GM21786 (cell line): ENCODE results near the gene LGR6.
"Not testable (repeated sequence)": the region's sequence is repeated elsewhere in the genome, so short reads cannot be mapped to it uniquely, and the experiment has no call there.

Experiments used
- ATAC-seq: cut with Tn5 transposase; IDR thresholded peaks from one replicate; pipeline ENCODE4 v1.9.1; 2021; ENCODE audit not compliant: unreplicated experiment

LGR6 gene

DNA sequence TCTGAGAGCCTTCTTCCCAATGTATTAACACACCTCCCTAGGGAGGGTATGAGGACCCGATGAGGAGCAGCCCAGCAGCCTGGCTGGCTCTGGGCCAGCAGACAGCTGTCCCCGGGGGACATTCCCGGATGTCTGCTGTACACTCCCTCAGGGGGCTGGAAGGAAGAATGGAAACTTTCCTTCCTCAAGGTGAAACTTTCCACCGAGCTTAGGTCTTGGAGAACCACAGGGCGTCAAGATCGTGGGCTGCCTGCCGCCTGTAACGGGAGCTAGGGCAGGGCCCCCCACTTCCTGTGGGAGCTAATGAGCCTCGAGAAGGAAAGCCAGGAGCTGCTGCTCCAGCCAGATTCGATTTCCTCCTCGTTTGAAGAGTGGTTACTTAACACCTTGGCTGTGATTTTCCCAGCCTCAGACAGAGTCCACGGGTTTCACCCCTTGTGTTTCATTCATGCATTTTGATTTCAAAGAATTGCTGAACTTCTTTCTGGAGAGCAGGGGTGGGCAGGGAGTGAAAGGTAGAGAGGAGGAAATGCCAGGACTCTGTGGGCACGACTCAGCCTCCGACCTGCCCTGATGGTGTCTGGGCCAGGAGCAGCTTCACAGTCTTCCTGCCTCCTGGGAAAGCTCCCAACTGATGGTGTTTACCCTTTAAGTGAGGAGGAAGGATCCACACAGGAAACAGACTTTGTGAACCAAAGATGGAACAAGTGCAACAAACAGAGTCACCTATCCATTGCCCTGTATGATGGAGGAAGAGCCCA is 118.5 kb downstream of the LGR6 start:
- no peak for ATAC-seq

DNA sequence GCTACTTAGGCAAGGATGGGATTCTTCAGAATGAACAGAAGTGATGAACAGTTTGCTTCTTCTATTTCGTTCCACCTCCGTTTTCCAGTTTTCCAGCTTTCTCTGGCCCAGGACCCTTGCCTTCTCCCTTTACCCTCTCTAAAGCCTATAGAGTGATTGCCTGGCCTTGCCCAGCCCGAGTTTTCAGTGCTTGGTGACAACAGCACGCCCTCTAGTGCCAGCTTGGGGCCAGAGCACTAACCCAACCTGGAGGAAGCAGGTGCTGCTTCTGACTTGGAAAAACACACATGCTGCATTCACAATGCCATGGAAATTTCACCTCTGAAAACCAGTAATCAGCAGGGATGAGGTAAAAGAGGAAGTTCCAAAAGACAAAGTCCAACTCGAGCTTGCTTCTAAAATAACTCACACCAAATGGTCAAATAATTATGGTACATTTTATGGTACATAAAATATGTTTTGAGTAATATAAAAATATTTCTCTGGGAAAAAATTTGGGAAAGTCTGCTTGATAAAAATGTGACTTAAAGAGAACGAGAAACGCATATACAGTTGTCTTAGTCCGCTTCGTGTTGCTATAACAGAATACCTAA is 122.1 kb downstream of the LGR6 start:
- peak; percentile 58 for ATAC-seq

GRCh38 chr1:202316186-202316585 is 122.6 kb downstream of the LGR6 start:
- ATAC-seq = no peak

- ATAC-seq = no peak
Measured at GRCh38 chr1:202317941-202318925, 124.6 kb downstream of the LGR6 start.

DNA sequence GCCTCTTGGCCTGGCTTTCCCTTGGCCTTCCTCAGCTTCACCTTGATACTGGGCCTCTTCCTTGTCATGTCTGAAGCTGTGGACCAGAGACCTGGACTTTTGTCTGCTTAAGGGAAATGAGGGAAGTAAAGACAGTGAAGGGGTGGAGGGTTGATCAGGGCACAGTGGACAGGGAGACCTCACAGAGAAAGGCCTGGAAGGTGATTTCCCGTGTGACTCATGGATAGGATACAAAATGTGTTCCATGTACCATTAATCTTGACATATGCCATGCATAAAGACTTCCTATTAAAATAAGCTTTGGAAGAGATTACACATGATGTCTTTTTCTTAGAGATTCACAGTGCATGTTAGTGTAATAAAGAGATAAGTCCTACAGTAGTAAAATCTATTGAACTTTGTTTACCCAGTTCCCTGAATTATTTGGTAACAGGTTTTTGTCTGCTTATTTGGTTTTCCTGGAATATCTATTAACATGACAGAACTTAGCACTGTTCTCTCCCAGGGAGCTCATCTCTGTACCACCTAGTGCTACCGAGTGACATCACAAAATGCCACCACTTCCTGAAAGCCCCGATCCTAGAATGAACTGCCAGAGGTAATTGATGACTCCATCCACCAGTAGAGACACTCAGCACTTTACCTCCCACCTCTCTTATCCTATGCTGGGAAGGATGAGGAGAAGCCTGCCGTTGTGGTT is 125.9 kb downstream of the LGR6 start:
- ATAC-seq = no peak

- no peak for ATAC-seq
Measured at GRCh38 chr1:202320081-202320405, 126.4 kb downstream of the LGR6 start.

DNA sequence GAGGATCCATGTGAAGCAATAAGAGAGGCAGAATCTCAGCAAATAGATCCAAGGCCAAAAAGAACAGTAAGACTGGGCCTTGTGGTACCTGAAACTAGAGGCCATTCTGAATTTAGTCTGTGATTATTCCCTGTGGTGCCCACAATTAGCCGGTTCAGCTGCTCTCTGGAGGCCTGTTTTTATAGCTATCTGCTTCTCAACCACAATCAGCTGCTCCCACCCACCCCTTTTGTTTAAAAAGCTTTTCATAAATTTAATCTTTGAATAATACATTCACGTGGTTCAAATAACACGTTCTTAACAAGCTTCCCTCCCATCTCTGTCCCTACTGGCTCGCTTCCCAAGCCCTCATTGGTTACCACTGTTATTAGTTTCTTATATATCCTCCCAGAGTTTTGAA is 130.1 kb downstream of the LGR6 start:
- no peak for ATAC-seq

- no peak for ATAC-seq
Measured at GRCh38 chr1:202324646-202325045, 131.0 kb downstream of the LGR6 start.

GRCh38 chr1:202329891-202330290 is 136.3 kb downstream of the LGR6 start:
- ATAC-seq = no peak

DNA sequence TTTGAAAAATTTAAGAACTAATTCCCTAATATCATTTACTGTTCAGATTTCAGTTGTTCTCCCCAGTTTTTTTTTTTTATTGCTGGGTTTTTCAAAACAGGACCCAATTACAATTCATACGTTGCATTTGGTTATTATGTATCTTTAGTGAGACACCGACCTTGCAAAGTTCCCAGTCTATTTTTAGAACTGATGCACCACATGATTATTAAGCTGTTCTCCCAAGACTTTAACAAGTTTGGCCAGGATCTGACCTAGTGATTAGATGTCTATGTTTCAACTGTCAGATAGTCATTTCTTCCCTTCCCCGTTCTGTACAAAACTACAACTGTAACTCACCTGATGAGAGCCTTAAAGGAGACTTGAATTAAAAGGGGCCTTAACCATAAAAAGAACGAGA is 140.3 kb downstream of the LGR6 start:
- ATAC-seq = no peak

- ATAC-seq = no peak
Measured at GRCh38 chr1:202343652-202344349, 150.2 kb downstream of the LGR6 start.

DNA sequence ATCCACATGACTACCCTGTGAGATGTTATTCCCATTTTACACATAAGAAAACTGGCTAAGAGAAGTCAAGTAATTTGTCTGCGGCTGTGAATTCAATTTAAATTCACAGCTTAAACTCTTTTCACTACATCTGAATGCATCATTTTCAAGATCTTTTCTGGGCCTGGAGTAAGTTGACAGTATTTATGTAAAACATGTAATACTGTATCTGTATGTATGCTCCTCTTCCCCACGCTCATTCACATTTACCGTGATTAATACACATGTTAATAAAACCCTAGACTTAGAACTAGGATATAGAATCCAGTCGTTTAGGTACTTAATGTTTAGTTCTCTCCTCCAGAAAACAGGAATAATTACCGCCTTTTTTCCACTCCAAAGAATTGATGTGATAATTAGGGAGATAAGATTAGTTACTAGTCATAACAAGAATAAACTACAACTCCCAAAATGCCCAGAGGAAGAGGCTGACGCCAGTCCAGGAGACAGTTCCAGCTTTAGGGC is 154.5 kb downstream of the LGR6 start:
- ATAC-seq = no peak

- peak; percentile 96 for ATAC-seq
Measured at GRCh38 chr1:202348509-202349205, 155.1 kb downstream of the LGR6 start, which contains the start of gene PPP1R12B. Gene PPP1R12B, plus strand, starts transcription at chr1:202348699. Its CDS starts 153 bp downstream, at chr1:202348852.

DNA sequence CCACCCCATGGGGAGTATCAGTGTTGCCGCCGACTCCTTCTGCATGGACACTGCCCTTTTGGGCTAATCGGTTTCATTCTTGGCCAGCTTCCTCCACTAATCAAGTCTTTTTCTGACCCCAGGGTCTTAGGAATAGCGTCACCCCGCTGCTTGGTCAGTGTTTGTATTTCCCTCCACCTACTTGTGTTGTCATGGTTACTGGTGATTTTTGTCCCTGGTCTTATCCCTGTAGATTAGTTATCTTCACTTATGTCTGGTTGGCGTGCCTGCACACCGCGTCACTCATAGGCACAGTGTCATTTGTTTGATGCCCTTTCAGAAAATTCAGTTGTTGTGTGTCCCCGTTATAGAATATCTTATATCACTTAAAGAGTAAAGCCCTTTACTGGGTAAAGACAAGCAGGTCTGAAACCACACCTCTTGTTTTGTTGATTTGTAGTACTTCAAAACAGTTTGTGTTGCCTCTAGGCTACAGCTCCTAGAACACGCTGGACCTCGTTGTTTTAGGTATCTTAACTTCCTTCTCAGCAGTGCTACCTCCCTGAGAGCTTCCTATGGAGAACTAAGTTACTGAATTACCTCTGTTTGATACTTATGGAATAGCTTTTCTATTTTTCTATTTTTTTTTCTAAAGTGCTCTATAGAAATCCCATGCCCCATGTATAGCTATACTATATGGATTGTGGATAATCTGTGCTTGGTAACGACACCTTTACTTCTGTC is 155.8 kb downstream of the LGR6 start:
- ATAC-seq = no peak

DNA sequence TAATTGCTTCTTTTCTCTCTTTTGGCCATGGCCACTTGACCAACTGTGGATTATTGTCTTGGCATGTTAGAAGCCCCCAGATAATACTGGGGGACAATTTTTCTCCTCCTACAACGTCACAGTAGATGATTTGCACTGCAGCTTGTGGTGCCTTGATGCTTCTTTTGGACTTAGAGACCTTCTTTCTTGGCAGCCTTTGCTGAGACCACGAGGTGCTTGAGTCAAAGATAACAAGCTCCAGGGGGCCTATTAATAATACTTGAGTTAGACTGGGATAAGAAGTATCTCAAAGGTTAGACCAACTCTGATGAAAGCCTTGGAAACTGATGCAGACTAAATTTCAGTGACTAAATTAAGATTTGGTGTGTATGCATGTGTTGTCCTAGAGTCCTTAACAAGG is 158.1 kb downstream of the LGR6 start:
- ATAC-seq = no peak

- ATAC-seq = not testable (repeated sequence)
Measured at GRCh38 chr1:202352583-202353197, 159.1 kb downstream of the LGR6 start.

GRCh38 chr1:202355944-202356553 is 162.4 kb downstream of the LGR6 start:
- ATAC-seq = no peak

DNA sequence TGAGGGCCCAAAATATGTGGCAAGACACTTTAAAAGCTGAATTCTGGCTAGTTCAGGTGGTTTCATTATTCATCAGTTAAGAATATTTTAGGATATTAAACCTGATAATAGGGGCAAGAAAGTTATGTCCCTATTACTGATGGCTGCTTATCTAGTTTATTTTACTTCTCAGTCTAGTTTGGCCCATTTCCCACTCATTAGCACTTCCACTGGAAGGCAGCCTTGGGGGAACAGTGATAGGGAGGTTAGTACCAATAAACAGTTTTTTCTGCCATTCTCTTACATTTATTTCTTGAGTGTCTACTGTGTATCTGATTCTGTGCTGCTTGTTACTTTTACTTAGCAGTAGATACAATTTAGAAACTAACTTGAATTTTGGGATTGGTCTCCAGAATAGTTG is 163.9 kb downstream of the LGR6 start:
- ATAC-seq = no peak
